HEK293 (cell line): ENCODE measurements around the gene NOX5.
A peak's percentile ranks its signal among the peaks of the same experiment; 100 is the strongest.
"Not testable (repeated sequence)": the region's sequence is repeated elsewhere in the genome, so short reads cannot be mapped to it uniquely, and the experiment has no call there.

Experiments
- CTCF ChIA-PET: fragments of 350-600 bp; formaldehyde crosslinking; extraction: SDS; loops from one replicate; lab custom pipeline; 2021; ENCODE audit warnings: antibody characterized with exemption; lab: Yijun Ruan, JAX
- POLR2A ChIA-PET: fragments of 300-600 bp; formaldehyde crosslinking; extraction: SDS; loops from one replicate; lab custom pipeline; 2020; ENCODE audit warnings: antibody characterized with exemption, inconsistent platforms; lab: Yijun Ruan, JAX
- H3K27ac ChIP-seq: fragments of 200-500 bp; sonication (Bioruptor generic); 2 replicates; pipeline ENCODE4 v1.5.1; 2014; ENCODE audit warnings: low read depth, low read length, control low read depth, inconsistent platforms; ENCODE audit errors: extremely low read depth
- H3K36me3 ChIP-seq, 2 experiments: fragments of 200-500 bp in 1 of 2; sonication (Bioruptor generic) in 1 of 2; 1 replicate in 1 of 2; 2 replicates in 1 of 2; pipeline ENCODE4 v1.5.1; 2014 to 2017; ENCODE audit warnings: inconsistent platforms in 2 of 2, low read length in 2 of 2; ENCODE audit not compliant: control insufficient read depth in 2 of 2, insufficient read depth in 1 of 2
- H3K4me1 ChIP-seq: fragments of 200-500 bp; sonication (Bioruptor generic); 2 replicates; pipeline ENCODE4 v1.5.1; 2014; ENCODE audit warnings: mild to moderate bottlenecking, low read length, inconsistent platforms; ENCODE audit not compliant: control insufficient read depth, insufficient read depth
- H3K4me3 ChIP-seq: 2 replicates; pipeline ENCODE4 v1.5.1; 2011; ENCODE audit warnings: low read depth, mild to moderate bottlenecking, control low read depth, low read length, moderate library complexity
- H3K9me3 ChIP-seq: fragments of 200-500 bp; sonication (Bioruptor generic); 2 replicates; pipeline ENCODE4 v1.5.1; 2014; ENCODE audit warnings: low read depth, low read length, inconsistent platforms; ENCODE audit not compliant: control insufficient read depth, insufficient read depth
- HOXC10 ChIP-seq: sonication (generic); formaldehyde crosslinking; IDR thresholded peaks from 2 replicates; pipeline ENCODE4 v1.8.1; 2023; ENCODE audit warnings: mild to moderate bottlenecking, missing genetic modification reagents
- REST ChIP-seq: fragments of 450-650 bp; formaldehyde crosslinking; IDR thresholded peaks from 2 replicates; pipeline ENCODE4 v1.5.1; 2016; ENCODE audit warnings: missing biosample characterization, missing genetic modification characterization
- SP7 ChIP-seq: fragments of 450-650 bp; formaldehyde crosslinking; IDR thresholded peaks from 2 replicates; pipeline ENCODE4 v1.5.1; 2016; ENCODE audit warnings: missing biosample characterization, missing genetic modification characterization
- ZBTB21 ChIP-seq: fragments of 450-650 bp; formaldehyde crosslinking; IDR thresholded peaks from 2 replicates; pipeline ENCODE4 v1.5.1; 2017; ENCODE audit warnings: missing biosample characterization, missing genetic modification characterization
- ZFP3 ChIP-seq: fragments of 450-650 bp; formaldehyde crosslinking; IDR thresholded peaks from 2 replicates; pipeline ENCODE4 v1.5.1; 2016; ENCODE audit warnings: low read depth, missing biosample characterization, missing genetic modification characterization
- ZFP41 ChIP-seq: fragments of 450-650 bp; formaldehyde crosslinking; IDR thresholded peaks from 2 replicates; pipeline ENCODE4 v1.5.1; 2016; ENCODE audit warnings: missing biosample characterization, missing genetic modification characterization, borderline replicate concordance
- ZFP69B ChIP-seq: fragments of 450-650 bp; formaldehyde crosslinking; IDR thresholded peaks from 2 replicates; pipeline ENCODE4 v1.5.1; 2016; ENCODE audit warnings: missing biosample characterization, missing genetic modification characterization
- ZNF2 ChIP-seq: fragments of 450-650 bp; formaldehyde crosslinking; IDR thresholded peaks from 2 replicates; pipeline ENCODE4 v1.5.1; 2016; ENCODE audit warnings: missing biosample characterization, missing genetic modification characterization
- ZNF274 ChIP-seq, 2 experiments: fragments of 200-500 bp in 1 of 2; fragments of 450-650 bp in 1 of 2; sonication (Bioruptor generic) in 1 of 2; formaldehyde crosslinking in 1 of 2; IDR thresholded peaks; 2 replicates each; pipeline versions ENCODE4 v1.5.1 to v1.6.1; 2014 to 2016; ENCODE audit warnings: borderline replicate concordance in 1 of 2, inconsistent platforms in 1 of 2, low read length in 1 of 2, missing biosample characterization in 1 of 2, missing genetic modification characterization in 1 of 2
- ZNF292 ChIP-seq: fragments of 450-650 bp; formaldehyde crosslinking; IDR thresholded peaks from 2 replicates; pipeline ENCODE4 v1.5.1; 2016; ENCODE audit warnings: low read depth, missing biosample characterization, missing genetic modification characterization, borderline replicate concordance
- ZNF302 ChIP-seq: fragments of 450-650 bp; formaldehyde crosslinking; IDR thresholded peaks from 2 replicates; pipeline ENCODE4 v1.5.1; 2016; ENCODE audit warnings: missing biosample characterization, missing genetic modification characterization, low read depth
- ZNF341 ChIP-seq: fragments of 450-650 bp; formaldehyde crosslinking; IDR thresholded peaks from 2 replicates; pipeline ENCODE4; 2016; ENCODE audit warnings: low read depth, missing biosample characterization, missing genetic modification characterization
- ZNF513 ChIP-seq: fragments of 450-650 bp; IDR thresholded peaks from 2 replicates; pipeline ENCODE4 v1.5.1; 2018; ENCODE audit warnings: missing biosample characterization, missing genetic modification characterization
- ZNF514 ChIP-seq: fragments of 450-650 bp; formaldehyde crosslinking; IDR thresholded peaks from 2 replicates; pipeline ENCODE4 v1.5.1; 2016; ENCODE audit warnings: missing biosample characterization, missing genetic modification characterization
- ZNF521 ChIP-seq: fragments of 450-650 bp; formaldehyde crosslinking; IDR thresholded peaks from 2 replicates; pipeline ENCODE4 v1.5.1; 2017; ENCODE audit warnings: missing biosample characterization, mild to moderate bottlenecking, missing genetic modification characterization
- ZNF529 ChIP-seq: fragments of 450-650 bp; formaldehyde crosslinking; IDR thresholded peaks from 2 replicates; pipeline ENCODE4 v1.5.1; 2017; ENCODE audit warnings: missing genetic modification characterization, missing biosample characterization; ENCODE audit not compliant: insufficient replicate concordance
- ZNF670 ChIP-seq: fragments of 450-650 bp; formaldehyde crosslinking; IDR thresholded peaks from 2 replicates; pipeline ENCODE4 v1.5.1; 2016; ENCODE audit warnings: missing biosample characterization, missing genetic modification characterization, low read depth
- ZNF677 ChIP-seq: fragments of 450-650 bp; IDR thresholded peaks from 2 replicates; pipeline ENCODE4 v1.5.0; 2018; ENCODE audit warnings: missing biosample characterization, mild to moderate bottlenecking, missing genetic modification characterization, moderate library complexity

Gene NOX5

GRCh38 chr15:68977426-68977825, 37.1 kb upstream of the NOX5 start:
- H3K36me3 ChIP-seq, H3K9me3 ChIP-seq, H3K4me3 ChIP-seq, H3K27ac ChIP-seq, CTCF ChIA-PET, POLR2A ChIA-PET, H3K4me1 ChIP-seq: not testable (repeated sequence)

GRCh38 chr15:68979006-68979405, 35.5 kb upstream of the NOX5 start:
- CTCF ChIA-PET: interaction anchor here (1.3 kb wide), 1 partner anchor 11 kb away, joined by 4 read pairs; no protein-coding TSS in a partner anchor
- H3K4me3 ChIP-seq: no peak overlapping the region
- TF ChIP-seq SP7 (tag by site-specific recombination): no peak
- TF ChIP-seq ZBTB21 (tag by site-specific recombination): no peak
- no peak for TF ChIP-seq ZFP3 (tag by site-specific recombination)
- TF ChIP-seq HOXC10 (CRISPR knock-in tag): no peak
- no peak for TF ChIP-seq ZNF677 (tag by site-specific recombination)
- TF ChIP-seq ZNF670 (tag by site-specific recombination): no peak
- no peak for TF ChIP-seq ZNF521
- no peak for TF ChIP-seq ZFP69B (tag by site-specific recombination)
- no peak for TF ChIP-seq ZNF514 (tag by site-specific recombination)
- TF ChIP-seq ZNF274 (IDR thresholded peaks at IDR 0.05; ENCODE audit: low read length): no peak
- no peak for TF ChIP-seq ZNF274 (tag by site-specific recombination; IDR thresholded peaks at IDR 0.05; ENCODE audit: borderline replicate concordance)
- TF ChIP-seq ZNF302 (tag by site-specific recombination): no peak
- no peak for TF ChIP-seq ZFP41 (tag by site-specific recombination)
- no peak for TF ChIP-seq ZNF529
- no peak for TF ChIP-seq ZNF292
- TF ChIP-seq ZNF2: no peak
- no peak for TF ChIP-seq ZNF341
- TF ChIP-seq, all 188 proteins: peak for 0
- POLR2A ChIA-PET: no interaction called here
- H3K27ac ChIP-seq: no peak overlapping the region
- H3K4me1 ChIP-seq: no peaks in the 10 kb centered on the region
- H3K36me3 ChIP-seq: no peaks in the 10 kb centered on the region
- no peaks in the 10 kb centered on the region for H3K9me3 ChIP-seq

GRCh38 chr15:68979816-68980215, 34.7 kb upstream of the NOX5 start:
- no peak overlapping the region for H3K4me3 ChIP-seq
- POLR2A ChIA-PET: no interaction called here
- no peaks in the 10 kb centered on the region for H3K4me1 ChIP-seq
- no peak overlapping the region for H3K27ac ChIP-seq
- H3K9me3 ChIP-seq: no peaks in the 10 kb centered on the region
- CTCF ChIA-PET: interaction anchor here (0.6 to 1.3 kb wide), 3 partner anchors 10 to 1630 kb away, joined by 3 to 4 read pairs (median 3); no protein-coding TSS in a partner anchor
- TF ChIP-seq REST (0 out of 2 replicates have a peak, but pooled peaks have one; percentile 37), ZNF513 (tag by site-specific recombination) (no peak)
- no peaks in the 10 kb centered on the region for H3K36me3 ChIP-seq
